Kidney (tissue), 14 donors: ENCODE data around the gene CACNA2D1. TPM values are rescaled to one million over a fixed set of nuclear protein-coding genes. Genes with fewer than 3 reads are reported as not detected.

ENCODE experiments used
- DNase-seq, 5 donors: peaks; one replicate each; pipeline ENCODE4 v3.0.0-alpha.2; 2013 to 2020
- FAIRE-seq: peaks from 2 replicates; lab custom pipeline; 2012; peaks lifted over from hg19 to GRCh38; lab: Jason Lieb, UNC
- H3K27ac ChIP-seq, 2 donors: one replicate each; pipeline ENCODE4 v1.7.0; 2013; ENCODE audit warnings: low read depth in 2 of 2, low read length in 2 of 2, inconsistent platforms in 1 of 2
- H3K27me3 ChIP-seq: one replicate; pipeline ENCODE4 v1.7.1; 2013; ENCODE audit warnings: low read length, inconsistent platforms; ENCODE audit not compliant: control insufficient read depth, insufficient read depth
- H3K36me3 ChIP-seq, 3 donors: one replicate each; pipeline versions ENCODE4 v1.7.0 to v1.7.1; 2013; ENCODE audit warnings: low read length in 3 of 3, control low read depth in 1 of 3, inconsistent platforms in 1 of 3; ENCODE audit not compliant: insufficient read depth in 3 of 3, control insufficient read depth in 2 of 3
- H3K4me1 ChIP-seq, 3 donors: one replicate each; pipeline versions ENCODE4 v1.7.0 to v1.7.1; 2013; ENCODE audit warnings: low read length in 3 of 3, inconsistent platforms in 1 of 3, low read depth in 1 of 3; ENCODE audit not compliant: control insufficient read depth in 2 of 3, insufficient read depth in 2 of 3
- H3K4me3 ChIP-seq, 3 donors: one replicate each; pipeline versions ENCODE4 v1.7.0 to v1.8.1; 2013; ENCODE audit warnings: low read length in 3 of 3, control low read depth in 1 of 3, inconsistent platforms in 1 of 3
- H3K9ac ChIP-seq, 3 donors: one replicate each; pipeline versions ENCODE4 v1.7.0 to v1.7.1; 2013; ENCODE audit warnings: low read length in 3 of 3, control low read depth in 1 of 3, inconsistent platforms in 1 of 3
- H3K9me3 ChIP-seq, 3 donors: one replicate each; pipeline versions ENCODE4 v1.7.0 to v1.7.1; 2013; ENCODE audit warnings: low read length in 3 of 3, control low read depth in 1 of 3, inconsistent platforms in 1 of 3; ENCODE audit not compliant: control insufficient read depth in 2 of 3, insufficient read depth in 1 of 3
- CTCF ChIP-seq: IDR thresholded peaks from 3 replicates; pipeline ENCODE4 v1.5.1; 2012; ENCODE audit warnings: mild to moderate bottlenecking, moderate library complexity, borderline replicate concordance; ENCODE audit not compliant: insufficient read depth; ENCODE audit errors: extremely low read depth
- intact Hi-C: fragments of 100-400 bp; cut with DNase I; formaldehyde crosslinking; loops from one replicate; pipeline ENCODE4 v1.11.1; 2022
- polyA plus RNA-seq: library from polyadenylated mRNA; stranded (reverse); fragments of 350-450 nt; fragmentation: Illumina TruSeq; extraction: RNeasy Lipid Tissue Mini Kit (QIAGEN cat#74804); gene quantifications from one replicate; pipeline ENCODE4 v1.2.3, GENCODE V29; 2014; ENCODE audit warnings: low read depth, low replicate concordance; ENCODE audit not compliant: insufficient read depth
- total RNA-seq: library from RNA; stranded (reverse); fragmentation: NEBNext Ultra II Directional; extraction: Animal tissue kit (Norgen Biotek cat#: 25700); gene quantifications from one replicate; pipeline ENCODE4 v1.2.1, GENCODE V29; 2021
- donor health status: control.
- donor health status: control.
- donor health status: control.
- donor health status: control.
- donor health status: control.
- donor health status: DM: yes; HTN: yes; CAD: no.
- donor health status: Normal renal cell carcinoma (clear cell type).

CACNA2D1 gene
- total and polyA plus RNA-seq, 2 donors from 2014 or later, result 3.5 to 18.3 TPM

GRCh38 chr7:81908220-81908619 is 535.4 kb downstream of the CACNA2D1 start:
- H3K4me3 ChIP-seq, result no peak overlapping the region
- H3K9ac ChIP-seq, result no peak overlapping the region
- DNase-seq (no peak), FAIRE-seq (no peak)
- H3K27me3 ChIP-seq, result no peaks in the 10 kb centered on the region
- intact Hi-C loops, result no loop called here
- H3K36me3 ChIP-seq, result no peaks in the 10 kb centered on the region
- no peak overlapping the region for H3K27ac ChIP-seq
- TF ChIP-seq CTCF, result no peak
- H3K4me1 ChIP-seq, result no peaks in the 10 kb centered on the region
- peaks cover 0 to 3% (median 0%) of the 10 kb centered on the region in 3 donors for H3K9me3 ChIP-seq

- Histone ChIP-seq H3K27me3 (no peaks in the 10 kb centered on the region), H3K36me3 (no peaks in the 10 kb centered on the region), H3K9me3 (no peaks in the 10 kb centered on the region), H3K4me3 (no peak overlapping the region), H3K4me1 (no peaks in the 10 kb centered on the region), H3K27ac (no peak overlapping the region), H3K9ac (no peak overlapping the region)
- intact Hi-C loops, result no loop called here
- FAIRE-seq (no peak), DNase-seq (peak in 1 of 5 donors; percentile 39)
- no peak for TF ChIP-seq CTCF
Measured at GRCh38 chr7:81903115-81903514, 540.5 kb downstream of the CACNA2D1 start.

- H3K9me3 ChIP-seq, result no peaks in the 10 kb centered on the region
- no peak for DNase-seq
- no peak overlapping the region for H3K4me3 ChIP-seq
- no peaks in the 10 kb centered on the region for H3K27me3 ChIP-seq
- no peak overlapping the region for H3K9ac ChIP-seq
- intact Hi-C loops, result no loop called here
- H3K36me3 ChIP-seq, result no peaks in the 10 kb centered on the region
- no peak for FAIRE-seq
- no peak overlapping the region for H3K27ac ChIP-seq
- no peaks in the 10 kb centered on the region for H3K4me1 ChIP-seq
- no peak for TF ChIP-seq CTCF
Measured at GRCh38 chr7:81902536-81902935, 541.0 kb downstream of the CACNA2D1 start.
